ENCODE data around the gene CCDC184.
"Not testable (repeated sequence)": the region's sequence is repeated elsewhere in the genome, so short reads cannot be mapped to it uniquely, and the experiment has no call there.

The CCDC184 gene

DNA sequence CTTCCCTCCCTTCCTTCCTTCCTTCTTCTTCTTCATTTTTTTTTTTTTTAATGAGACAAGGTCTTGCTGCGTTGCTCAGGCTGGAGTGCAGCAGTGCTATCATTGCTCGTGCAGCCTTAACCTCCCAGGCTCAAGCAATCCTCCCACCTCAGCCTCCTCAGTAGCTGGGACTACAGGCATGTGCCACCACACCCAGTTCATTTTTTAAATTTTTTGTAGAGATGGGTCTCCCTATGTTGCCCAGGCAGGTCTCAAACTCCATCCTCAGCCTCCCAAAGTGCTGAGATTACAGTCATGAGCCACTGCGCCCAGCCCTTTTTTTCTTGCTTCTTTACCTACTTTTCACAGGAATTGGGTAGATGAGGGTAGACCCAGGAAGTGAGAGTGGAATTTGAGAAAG, 18.1 kb downstream of the CCDC184 start:
- TF ChIP-seq, protein P1, sequence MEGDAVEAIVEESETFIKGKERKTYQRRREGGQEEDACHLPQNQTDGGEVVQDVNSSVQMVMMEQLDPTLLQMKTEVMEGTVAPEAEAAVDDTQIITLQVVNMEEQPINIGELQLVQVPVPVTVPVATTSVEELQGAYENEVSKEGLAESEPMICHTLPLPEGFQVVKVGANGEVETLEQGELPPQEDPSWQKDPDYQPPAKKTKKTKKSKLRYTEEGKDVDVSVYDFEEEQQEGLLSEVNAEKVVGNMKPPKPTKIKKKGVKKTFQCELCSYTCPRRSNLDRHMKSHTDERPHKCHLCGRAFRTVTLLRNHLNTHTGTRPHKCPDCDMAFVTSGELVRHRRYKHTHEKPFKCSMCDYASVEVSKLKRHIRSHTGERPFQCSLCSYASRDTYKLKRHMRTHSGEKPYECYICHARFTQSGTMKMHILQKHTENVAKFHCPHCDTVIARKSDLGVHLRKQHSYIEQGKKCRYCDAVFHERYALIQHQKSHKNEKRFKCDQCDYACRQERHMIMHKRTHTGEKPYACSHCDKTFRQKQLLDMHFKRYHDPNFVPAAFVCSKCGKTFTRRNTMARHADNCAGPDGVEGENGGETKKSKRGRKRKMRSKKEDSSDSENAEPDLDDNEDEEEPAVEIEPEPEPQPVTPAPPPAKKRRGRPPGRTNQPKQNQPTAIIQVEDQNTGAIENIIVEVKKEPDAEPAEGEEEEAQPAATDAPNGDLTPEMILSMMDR (IDR thresholded peaks at IDR 0.05; ENCODE audit: borderline replicate concordance, insufficient read depth, low read depth, low read length) = no peak
- H3K4me3 ChIP-seq (ENCODE audit: low read depth, low read length) = no peak overlapping the region

DNA sequence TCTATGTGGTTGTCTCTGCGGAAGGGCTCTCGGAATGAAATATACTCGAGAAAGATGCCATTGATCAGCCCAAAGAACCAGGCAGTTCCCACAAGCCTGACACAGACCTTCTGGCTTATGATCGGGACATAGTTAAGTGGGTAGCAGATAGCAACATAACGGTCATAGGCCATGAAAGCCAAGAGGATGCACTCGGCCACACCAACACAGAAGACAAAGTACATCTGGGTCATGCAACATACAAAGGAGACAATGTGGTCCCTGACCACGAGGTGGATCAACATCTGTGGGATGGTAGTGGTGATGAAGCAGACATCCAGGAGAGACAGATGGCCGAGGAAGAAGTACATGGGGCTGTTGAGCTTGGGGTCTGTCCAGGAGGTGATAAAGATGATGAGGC, 19.3 kb downstream of the CCDC184 start:
- TF ChIP-seq, protein P1 (IDR thresholded peaks at IDR 0.05; ENCODE audit: borderline replicate concordance, insufficient read depth, low read depth, low read length) = no peak
- H3K4me3 ChIP-seq (ENCODE audit: low read depth, low read length) = no peak overlapping the region

DNA sequence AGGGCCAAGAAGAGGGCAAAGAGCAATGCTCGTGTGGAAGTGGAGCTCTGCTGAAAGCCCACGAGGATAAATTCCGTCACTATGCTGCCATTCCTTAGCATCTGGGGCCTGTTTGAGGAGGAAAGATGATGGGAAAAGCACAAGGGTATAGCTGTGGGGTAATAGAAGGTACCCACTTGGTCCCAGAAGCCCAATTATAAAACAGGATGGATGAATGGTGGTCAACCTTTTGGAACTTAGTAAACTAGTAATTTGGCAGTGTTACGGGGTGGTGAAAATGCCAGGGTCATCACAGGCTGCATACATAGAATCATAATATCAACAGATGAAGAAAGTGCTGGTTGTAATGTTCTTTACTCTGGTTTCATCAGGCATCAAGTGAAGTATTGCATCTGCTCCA, 19.7 kb downstream of the CCDC184 start, which contains the start of gene OR10AD1:
OR10AD1 (minus strand) TSS at position 101 of the 400 bp plus-strand sequence; CDS start at position 101, 0 bp downstream.
- TF ChIP-seq, protein P1 (IDR thresholded peaks at IDR 0.05; ENCODE audit: borderline replicate concordance, insufficient read depth, low read depth, low read length) = no peak
- H3K4me3 ChIP-seq (ENCODE audit: low read depth, low read length) = no peak within 1 kb of the TSS

DNA sequence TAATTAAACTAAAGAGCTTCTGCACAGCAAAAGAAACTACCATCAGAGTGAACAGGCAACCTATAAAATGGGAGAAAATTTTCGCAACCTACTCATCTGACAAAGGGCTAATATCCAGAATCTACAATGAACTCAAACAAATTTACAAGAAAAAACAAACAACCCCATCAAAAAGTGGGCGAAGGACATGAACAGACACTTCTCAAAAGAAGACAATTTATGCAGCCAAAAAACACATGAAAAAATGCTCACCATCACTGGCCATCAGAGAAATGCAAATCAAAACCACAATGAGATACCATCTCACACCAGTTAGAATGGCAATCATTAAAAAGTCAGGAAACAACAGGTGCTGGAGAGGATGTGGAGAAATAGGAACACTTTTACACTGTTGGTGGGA, 26.1 kb downstream of the CCDC184 start:
- not testable (repeated sequence) for H3K4me3 ChIP-seq (ENCODE audit: low read depth, low read length)

DNA sequence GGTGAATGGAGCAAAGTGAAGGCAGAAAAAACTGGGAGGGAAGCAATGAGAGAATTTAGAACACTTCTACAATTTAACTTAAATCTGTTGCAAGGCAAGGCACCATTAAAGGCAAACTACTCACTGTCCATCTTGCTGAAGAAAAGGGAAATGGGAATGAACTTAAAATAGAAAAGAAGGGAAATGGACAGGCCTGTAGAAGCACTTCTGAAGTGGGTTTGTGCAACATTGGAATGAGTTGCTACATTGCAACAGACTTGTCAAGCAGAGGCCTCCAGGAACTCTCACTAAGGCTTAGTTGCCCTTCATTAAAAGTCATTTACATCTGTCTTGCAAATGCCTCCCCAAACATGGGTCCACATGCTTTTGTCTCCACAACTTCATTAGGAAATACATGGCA, 33.3 kb downstream of the CCDC184 start:
- TF ChIP-seq, protein P1 (IDR thresholded peaks at IDR 0.05; ENCODE audit: borderline replicate concordance, insufficient read depth, low read depth, low read length) = no peak
- no peak overlapping the region for H3K4me3 ChIP-seq (ENCODE audit: low read depth, low read length)

DNA sequence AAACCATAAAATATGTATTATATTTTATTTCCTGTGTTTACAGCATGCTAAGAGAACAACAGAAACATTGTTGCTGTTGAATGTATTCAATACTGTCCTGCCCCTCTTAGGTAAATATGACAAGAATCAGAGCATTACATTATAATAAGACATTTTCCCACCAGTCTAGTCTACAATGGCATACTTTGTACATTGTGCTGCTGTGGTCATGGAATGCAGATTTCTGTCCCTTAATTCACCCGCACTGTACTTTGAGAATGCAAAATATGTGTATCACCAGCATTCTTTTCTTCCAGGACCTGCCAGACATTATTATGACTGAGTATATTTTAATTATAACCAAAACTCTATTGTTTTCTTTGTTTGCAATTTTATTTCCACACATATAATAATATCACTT, 36.2 kb downstream of the CCDC184 start:
- TF ChIP-seq, protein P1 (IDR thresholded peaks at IDR 0.05; ENCODE audit: borderline replicate concordance, insufficient read depth, low read depth, low read length) = no peak
- no peak overlapping the region for H3K4me3 ChIP-seq (ENCODE audit: low read depth, low read length)

DNA sequence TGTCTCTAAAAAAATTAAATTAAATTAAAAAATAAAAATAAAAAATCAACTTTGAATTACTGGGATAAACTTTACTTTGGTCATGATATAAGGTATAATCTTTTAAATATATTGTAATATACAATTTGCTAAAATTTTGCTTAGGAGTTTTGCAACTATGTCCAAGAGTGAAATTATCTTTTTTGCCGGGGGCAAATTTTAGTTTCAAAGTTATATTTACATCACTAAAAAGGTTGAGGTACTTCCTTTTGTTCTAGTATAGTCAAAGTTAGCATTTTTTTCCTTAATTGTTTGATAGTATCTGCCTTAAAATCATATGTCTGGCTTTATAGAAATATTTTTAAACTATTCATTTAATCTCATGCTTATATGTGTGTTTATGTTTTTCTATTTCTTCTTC, 37.3 kb downstream of the CCDC184 start:
- no peak overlapping the region for H3K4me3 ChIP-seq (ENCODE audit: low read depth, low read length)
- TF ChIP-seq, protein P1 (IDR thresholded peaks at IDR 0.05; ENCODE audit: borderline replicate concordance, insufficient read depth, low read depth, low read length) = no peak

DNA sequence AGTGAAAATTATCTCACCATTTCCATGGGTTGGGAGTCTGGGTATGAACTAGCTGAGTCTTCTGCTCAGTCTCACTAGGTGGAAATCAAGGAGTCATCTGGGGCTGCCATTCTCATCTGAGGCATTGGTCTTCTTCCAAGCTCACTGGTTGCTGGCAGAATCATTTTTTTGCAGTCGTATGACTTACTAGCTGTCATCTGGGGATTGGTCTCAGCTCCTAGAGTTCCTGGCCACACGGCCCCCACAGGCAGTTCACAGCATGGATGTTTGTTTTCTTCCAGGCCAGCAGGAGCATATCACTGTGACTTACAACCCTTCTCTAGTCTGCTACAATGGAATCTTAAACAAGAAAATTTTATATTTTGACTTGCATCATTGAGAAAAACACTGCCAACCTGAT, 38.2 kb downstream of the CCDC184 start:
- no peak overlapping the region for H3K4me3 ChIP-seq (ENCODE audit: low read depth, low read length)
- TF ChIP-seq, protein P1 (IDR thresholded peaks at IDR 0.05; ENCODE audit: borderline replicate concordance, insufficient read depth, low read depth, low read length) = no peak

DNA sequence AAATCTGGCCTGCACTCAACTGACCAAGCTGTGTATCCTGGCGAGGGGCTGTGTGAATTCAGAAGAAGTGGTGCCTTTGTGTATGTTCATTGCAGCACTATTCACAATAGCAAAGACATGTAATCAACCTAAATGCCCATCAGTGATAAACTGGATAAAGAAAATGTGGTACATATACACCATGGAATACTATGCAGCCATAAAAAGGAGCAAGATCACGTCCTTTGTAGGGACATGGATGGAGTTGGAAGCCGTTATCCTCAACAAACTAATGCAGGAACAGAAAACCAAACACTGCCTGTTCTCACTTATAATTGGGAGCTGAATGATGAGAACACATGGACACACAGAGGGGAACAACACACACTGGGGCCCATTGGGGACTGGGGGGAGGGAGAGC, 41.1 kb downstream of the CCDC184 start:
- H3K4me3 ChIP-seq (ENCODE audit: low read depth, low read length) = not testable (repeated sequence)

DNA sequence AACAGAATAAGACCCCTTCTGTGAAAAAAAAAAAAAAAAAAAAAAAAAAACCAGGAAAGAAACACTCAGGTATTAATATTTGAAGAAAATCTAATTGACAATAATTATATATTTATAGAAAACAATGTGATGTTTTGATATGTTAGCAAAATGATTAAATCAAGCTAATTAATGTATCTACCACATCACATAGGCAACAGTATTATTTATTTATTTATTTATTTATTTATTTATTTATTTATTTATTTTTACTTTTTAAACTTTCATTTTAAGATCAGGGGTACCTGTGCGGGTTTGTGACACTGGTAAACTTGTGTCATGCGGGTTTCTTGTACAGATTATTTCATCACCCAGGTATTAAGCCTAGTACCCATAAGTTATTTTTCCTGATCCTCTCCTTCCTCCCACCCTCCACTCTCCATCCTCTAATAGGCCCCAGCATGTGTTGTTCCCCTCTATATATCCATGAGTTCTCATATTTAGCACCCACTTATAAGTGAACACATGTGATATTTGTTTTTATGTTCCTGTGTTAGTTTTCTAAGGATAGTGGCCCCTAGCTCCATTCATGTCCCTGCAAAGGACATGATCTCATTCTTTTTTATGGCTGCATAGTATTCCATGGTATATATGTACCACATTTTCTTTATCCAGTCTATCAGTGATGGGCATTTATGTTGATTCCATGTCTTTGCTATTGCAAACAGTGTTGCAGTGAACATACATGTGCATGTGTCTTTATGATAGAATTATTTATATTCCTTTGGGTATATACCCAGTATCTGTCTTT, 47.9 kb downstream of the CCDC184 start:
- H3K4me3 ChIP-seq (ENCODE audit: low read depth, low read length) = not testable (repeated sequence)

Data from GM12875 (cell line).